Activated gamma-delta T cell treated with Interleukin-2 at 50 U/mL for 16 hours (primary cell): ENCODE measurements around the gene RBM19.
"Not testable (repeated sequence)": the region's sequence is repeated elsewhere in the genome, so short reads cannot be mapped to it uniquely, and the experiment has no call there.

ENCODE experiments used
- DNase-seq: peaks from one replicate; pipeline ENCODE4 v3.0.0-alpha.2; 2020

Gene RBM19, protein sequence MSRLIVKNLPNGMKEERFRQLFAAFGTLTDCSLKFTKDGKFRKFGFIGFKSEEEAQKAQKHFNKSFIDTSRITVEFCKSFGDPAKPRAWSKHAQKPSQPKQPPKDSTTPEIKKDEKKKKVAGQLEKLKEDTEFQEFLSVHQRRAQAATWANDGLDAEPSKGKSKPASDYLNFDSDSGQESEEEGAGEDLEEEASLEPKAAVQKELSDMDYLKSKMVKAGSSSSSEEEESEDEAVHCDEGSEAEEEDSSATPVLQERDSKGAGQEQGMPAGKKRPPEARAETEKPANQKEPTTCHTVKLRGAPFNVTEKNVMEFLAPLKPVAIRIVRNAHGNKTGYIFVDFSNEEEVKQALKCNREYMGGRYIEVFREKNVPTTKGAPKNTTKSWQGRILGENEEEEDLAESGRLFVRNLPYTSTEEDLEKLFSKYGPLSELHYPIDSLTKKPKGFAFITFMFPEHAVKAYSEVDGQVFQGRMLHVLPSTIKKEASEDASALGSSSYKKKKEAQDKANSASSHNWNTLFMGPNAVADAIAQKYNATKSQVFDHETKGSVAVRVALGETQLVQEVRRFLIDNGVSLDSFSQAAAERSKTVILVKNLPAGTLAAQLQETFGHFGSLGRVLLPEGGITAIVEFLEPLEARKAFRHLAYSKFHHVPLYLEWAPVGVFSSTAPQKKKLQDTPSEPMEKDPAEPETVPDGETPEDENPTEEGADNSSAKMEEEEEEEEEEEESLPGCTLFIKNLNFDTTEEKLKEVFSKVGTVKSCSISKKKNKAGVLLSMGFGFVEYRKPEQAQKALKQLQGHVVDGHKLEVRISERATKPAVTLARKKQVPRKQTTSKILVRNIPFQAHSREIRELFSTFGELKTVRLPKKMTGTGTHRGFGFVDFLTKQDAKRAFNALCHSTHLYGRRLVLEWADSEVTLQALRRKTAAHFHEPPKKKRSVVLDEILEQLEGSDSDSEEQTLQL

GRCh38 chr12:113965951-113966797, at the start of gene RBM19:
Gene RBM19 (minus strand): TSS chr12:113966325. CDS start chr12:113966227, 98 bp downstream.
- peak; percentile 97 for DNase-seq

DNA sequence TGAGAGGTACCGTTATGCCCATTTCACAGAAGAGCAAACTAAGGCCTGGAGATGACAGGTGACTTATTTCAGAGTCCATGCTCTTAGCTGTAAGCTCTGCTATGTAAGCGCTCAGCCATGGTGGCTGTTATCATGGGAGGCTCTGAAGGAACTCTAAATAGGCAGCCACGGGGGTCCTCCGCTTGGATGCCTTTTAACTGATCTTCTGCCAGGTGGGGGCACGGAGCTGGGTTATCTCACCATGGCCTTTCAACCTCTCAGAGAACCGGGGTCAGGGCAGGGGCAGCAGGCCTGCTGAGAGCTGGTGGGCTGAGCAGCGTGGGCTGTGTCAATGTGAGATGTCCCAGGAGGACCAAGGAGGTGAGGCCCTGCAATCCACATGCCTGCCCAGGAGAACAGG, 49.7 kb upstream of the RBM19 start:
- no peak for DNase-seq

DNA sequence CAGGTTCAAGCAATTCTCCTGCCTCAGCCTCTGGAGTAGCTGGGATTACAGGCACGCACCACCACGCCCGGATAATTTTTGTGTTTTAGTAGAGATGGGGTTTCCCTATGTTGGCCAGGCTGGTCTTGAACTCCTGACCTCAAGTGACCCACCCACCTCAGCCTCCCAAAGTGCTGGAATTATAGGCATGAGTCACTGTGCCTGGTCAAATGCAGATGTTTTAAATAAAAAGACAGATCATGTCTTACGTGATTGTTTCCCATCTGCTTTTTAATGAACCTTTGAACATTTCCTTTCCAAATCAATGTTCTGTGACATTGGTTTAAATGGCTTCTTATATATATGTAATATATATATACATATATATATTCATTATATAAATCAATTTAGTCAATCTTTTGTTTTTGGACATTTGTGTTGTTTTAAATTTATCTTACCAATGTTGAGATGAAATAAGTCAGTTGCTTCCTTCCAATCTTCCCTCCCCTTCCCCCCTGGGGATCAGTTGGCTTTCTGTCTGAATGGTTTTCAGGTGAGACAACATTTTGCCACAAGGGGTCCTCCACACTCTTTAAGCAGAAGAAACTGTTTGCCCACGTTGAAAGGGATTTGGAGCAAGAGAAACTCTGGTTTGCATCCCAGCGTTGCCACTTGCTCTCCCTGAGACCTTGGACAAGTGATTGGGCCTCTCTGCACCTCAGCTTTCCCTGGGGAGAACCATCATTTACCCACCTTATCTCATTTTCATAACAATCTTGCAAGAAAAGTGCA, 47.6 kb upstream of the RBM19 start:
- DNase-seq = no peak

GRCh38 chr12:114012744-114013431, 46.8 kb upstream of the RBM19 start:
- DNase-seq = no peak

- no peak for DNase-seq
Measured at GRCh38 chr12:114011711-114012110, 45.6 kb upstream of the RBM19 start.

DNA sequence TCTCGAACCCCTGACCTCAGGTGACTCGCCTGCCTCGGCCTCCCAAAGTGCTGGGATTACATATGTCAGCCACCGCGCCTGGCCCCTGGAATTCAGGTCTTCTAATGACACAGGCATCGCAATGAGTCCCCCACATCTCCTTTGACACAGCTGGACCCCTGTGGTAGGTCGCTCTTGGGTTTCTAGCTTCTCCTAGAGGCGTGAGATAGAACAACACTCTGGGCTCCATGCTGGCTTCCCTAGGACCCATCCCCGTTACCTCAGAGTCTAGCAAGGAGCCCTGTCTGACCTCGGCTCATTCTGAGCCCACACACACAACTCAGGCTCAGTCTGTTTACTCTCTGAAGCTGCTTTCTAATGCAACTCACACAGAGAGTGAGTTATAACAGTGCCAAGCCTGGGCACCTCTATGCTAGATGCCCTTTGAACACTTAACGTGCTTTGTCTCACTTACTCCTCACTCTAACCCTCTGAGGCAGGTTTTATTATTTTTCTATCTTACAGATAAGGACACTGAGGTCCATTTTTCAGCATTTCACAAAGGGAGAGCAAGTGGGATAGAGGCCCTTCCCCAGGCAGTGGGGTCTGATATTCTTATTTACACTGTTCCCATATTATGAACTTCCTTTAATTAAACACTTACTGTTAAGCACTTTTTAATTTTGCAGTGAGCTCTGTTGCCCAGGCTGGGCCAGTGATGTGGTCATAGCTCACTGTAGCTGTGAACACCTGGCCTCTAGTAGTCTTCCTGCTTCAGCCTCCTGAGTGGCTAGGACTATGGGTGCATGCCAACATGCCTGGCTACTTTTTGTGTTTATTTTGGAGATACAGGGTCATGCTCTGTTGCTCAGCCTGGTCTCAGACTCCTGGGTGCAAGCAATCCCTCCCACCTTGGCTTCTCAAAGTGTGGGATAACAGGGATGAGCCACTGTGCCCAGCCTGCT, 40.6 kb upstream of the RBM19 start:
- DNase-seq = no peak

GRCh38 chr12:114004402-114004801, 38.3 kb upstream of the RBM19 start:
- no peak for DNase-seq

- no peak for DNase-seq
Measured at GRCh38 chr12:114003286-114003685, 37.2 kb upstream of the RBM19 start.

DNA sequence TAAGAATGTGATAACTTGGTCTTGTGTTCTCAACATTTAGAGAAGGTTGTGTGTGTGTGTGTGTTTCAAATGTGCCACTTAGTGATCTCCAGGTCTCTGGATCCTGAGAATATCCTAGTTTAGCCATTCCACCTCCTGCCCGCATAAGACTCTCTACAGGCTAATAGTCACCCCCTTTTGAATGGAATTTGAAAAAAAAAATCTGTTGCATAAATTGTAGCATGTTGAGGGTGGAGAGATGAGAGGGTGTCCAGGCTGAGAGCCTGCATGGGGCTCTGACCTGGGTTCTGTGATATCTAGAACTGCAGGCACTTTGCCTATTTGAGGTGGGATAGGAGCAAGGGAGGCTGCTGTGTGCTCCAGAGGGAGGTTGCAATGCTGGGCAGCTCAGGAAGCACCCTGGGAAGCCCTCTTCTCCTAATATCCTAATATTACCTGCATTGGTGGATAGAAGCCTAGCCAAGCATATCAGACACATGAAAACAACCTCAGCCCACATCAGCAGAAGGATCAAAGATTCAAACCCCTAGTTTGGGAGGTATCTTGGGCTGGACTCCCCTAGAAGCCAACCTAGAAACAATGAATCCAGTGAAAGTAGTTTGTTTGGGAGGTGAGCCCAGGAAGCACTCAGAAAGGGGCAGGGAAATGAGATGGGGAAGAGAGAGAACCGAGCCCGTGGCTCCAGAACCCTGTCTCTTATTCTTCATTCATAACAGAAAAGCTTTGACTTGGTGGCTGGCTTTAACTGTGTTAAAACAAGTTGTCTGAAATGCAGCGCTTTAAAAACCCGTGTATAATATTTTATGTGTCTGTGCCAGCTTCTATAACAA, 35.6 kb upstream of the RBM19 start:
- DNase-seq = no peak

GRCh38 chr12:114000861-114001260, 34.7 kb upstream of the RBM19 start:
- no peak for DNase-seq

DNA sequence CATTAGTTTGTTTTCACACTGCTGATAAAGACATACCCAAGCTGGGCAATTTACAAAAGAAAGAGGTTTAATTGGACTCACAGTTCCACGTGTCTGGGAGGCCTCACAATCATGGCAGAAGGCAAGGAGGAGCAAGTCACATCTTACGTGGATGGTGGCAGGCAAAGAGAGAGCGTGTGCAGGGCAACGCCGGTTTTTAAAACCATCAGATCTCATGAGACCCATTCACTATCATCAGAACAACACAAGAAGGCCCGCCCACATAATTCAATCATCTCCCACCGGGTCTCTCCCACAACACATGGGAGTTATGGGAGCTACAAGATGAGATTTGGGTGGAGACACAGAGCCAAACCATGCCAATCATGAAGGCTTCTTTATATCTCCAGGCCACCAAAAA, 34.1 kb upstream of the RBM19 start:
- not testable (repeated sequence) for DNase-seq

GRCh38 chr12:113997365-113997764, 31.2 kb upstream of the RBM19 start:
- no peak for DNase-seq

DNA sequence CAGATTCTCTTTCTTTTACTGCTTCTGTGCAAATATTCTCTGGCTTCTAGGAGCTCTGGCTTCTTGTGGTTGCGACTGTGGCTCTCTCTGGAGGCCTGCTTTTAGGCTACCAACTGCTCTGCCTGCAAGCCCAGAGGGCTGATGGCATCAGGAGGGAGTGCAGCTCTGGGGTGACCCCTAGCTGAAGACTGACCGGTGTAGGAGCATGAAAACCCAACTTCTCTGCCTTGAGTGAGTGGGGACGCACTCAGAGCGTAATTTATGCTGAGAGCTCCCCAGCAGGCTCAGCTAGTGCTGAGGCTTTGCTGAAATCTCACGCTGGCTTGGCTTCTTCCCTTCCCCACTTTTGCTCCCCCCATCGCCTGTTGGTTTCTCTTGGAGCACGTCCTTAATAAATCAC, 29.9 kb upstream of the RBM19 start:
- no peak for DNase-seq

- no peak for DNase-seq
Measured at GRCh38 chr12:113994051-113994450, 27.9 kb upstream of the RBM19 start.

GRCh38 chr12:113992751-113993150, 26.6 kb upstream of the RBM19 start:
- not testable (repeated sequence) for DNase-seq

GRCh38 chr12:113991224-113992044, 25.3 kb upstream of the RBM19 start:
- DNase-seq = no peak

- DNase-seq = no peak
Measured at GRCh38 chr12:113990250-113991223, 24.4 kb upstream of the RBM19 start.
